ENCODE data around the gene HSD11B1L.
"Not testable (repeated sequence)": the region's sequence is repeated elsewhere in the genome, so short reads cannot be mapped to it uniquely, and the experiment has no call there.

The HSD11B1L gene

DNA sequence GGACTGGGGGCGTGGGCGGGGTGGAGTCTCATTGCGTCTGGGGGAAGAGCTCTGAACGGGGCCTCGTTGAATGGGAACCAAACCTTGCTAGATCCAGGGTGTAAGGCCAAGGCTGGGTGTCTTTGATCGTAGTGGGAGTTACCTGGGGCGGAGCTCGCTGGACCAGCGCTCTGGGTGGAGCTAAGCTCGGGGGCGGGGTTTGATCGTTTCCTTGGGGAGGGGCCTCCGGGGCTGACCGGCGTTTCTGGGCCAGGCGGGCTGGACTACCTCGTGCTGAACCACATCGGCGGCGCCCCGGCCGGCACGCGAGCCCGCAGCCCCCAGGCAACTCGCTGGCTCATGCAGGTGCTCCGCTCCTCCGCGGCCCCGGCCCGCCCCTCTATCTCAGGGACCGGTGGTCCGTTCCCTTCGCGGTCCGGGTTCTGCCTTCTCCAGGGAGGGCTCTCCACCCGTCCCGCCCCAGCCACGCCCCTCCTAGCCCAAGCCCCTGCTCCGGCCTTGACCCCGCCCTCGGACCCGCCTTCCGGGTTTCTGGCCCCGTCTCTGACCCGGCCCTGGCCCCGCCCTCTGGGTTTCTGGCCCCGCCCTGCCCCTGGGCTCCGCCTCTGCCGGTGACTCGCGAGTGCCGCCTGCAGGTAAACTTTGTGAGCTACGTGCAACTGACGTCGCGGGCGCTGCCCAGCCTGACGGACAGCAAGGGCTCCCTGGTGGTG lies 6.0 kb downstream of the HSD11B1L start:
- peaks cover 21% of the 10 kb centered on the region for H3F3A ChIP-seq (ENCODE audit: insufficient read depth)
- H3K9ac ChIP-seq (ENCODE audit: low read length) = peak overlapping the region; percentile 65
- H3K9me2 ChIP-seq (replicated peaks; ENCODE audit: insufficient read depth, low read length) = no peaks in the 10 kb centered on the region
- H3K4me3 ChIP-seq (ENCODE audit: insufficient read depth, low read length, poor library complexity, severe bottlenecking) = peak overlapping the region; percentile 62
- H3K27ac ChIP-seq (ENCODE audit: low read depth, low read length) = peak overlapping the region; percentile 58
- peak overlapping the region; percentile 75 for H3K4me2 ChIP-seq (ENCODE audit: low read depth, low read length, poor library complexity, severe bottlenecking)
- TF ChIP-seq EZH2phosphoT487 (conservative IDR thresholded peaks at IDR 0.05; ENCODE audit: low read length) = no peak
- TF ChIP-seq, protein P1, sequence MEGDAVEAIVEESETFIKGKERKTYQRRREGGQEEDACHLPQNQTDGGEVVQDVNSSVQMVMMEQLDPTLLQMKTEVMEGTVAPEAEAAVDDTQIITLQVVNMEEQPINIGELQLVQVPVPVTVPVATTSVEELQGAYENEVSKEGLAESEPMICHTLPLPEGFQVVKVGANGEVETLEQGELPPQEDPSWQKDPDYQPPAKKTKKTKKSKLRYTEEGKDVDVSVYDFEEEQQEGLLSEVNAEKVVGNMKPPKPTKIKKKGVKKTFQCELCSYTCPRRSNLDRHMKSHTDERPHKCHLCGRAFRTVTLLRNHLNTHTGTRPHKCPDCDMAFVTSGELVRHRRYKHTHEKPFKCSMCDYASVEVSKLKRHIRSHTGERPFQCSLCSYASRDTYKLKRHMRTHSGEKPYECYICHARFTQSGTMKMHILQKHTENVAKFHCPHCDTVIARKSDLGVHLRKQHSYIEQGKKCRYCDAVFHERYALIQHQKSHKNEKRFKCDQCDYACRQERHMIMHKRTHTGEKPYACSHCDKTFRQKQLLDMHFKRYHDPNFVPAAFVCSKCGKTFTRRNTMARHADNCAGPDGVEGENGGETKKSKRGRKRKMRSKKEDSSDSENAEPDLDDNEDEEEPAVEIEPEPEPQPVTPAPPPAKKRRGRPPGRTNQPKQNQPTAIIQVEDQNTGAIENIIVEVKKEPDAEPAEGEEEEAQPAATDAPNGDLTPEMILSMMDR (IDR thresholded peaks at IDR 0.05; ENCODE audit: insufficient read depth, low read length, poor library complexity, severe bottlenecking) = peak; percentile 77
- no peaks in the 10 kb centered on the region for H3K9me3 ChIP-seq (ENCODE audit: insufficient read depth, low read length)
- no peaks in the 10 kb centered on the region for H4K20me1 ChIP-seq (ENCODE audit: low read depth, low read length)
- H3K27me3 ChIP-seq (ENCODE audit: low read length) = no peaks in the 10 kb centered on the region
- peaks cover 16% of the 10 kb centered on the region for H3K79me2 ChIP-seq (ENCODE audit: insufficient read depth, low read length)
- peak overlapping the region; percentile 85 for H2AFZ ChIP-seq (ENCODE audit: low read depth, low read length, severe bottlenecking)
- H3K36me3 ChIP-seq (ENCODE audit: low read length) = no peaks in the 10 kb centered on the region; the same call in 1 of the 2 replicates

DNA sequence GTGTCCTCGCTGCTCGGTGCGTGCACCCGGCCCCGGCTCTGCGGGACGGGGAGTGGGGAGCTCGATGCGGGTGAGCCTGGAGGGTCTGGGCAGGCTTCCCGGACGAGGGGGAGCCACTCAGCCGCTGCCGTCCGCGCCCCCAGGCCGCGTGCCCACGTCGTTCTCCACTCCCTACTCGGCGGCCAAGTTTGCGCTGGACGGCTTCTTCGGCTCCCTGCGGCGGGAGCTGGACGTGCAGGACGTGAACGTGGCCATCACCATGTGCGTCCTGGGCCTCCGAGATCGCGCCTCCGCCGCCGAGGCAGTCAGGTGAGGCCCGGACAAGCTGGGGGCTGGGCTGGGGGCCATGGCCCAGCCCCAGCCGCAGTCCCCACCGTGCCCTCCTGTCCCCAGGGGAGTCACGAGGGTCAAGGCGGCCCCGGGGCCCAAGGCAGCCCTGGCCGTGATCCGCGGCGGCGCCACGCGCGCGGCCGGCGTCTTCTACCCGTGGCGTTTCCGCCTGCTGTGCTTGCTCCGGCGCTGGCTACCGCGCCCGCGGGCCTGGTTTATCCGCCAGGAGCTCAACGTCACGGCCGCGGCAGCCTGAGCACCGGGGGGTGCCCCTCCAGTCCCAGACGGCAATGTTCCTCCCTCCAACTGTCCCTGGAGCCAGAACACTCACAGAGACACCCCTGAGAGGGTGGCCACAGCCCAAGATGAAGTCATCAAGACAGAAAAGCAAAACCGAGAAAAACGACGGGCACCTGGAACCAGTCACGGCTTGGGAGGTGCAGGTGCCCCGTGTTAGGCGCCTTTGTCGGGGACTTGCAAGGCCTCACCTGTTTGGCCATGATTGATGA lies 6.8 kb downstream of the HSD11B1L start:
- Histone ChIP-seq H3K4me2 (ENCODE audit: low read depth, low read length, poor library complexity, severe bottlenecking) (peak overlapping the region; percentile 75), H3K36me3 (ENCODE audit: low read length) (no peaks in the 10 kb centered on the region; the same call in 1 of the 2 replicates), H3F3A (ENCODE audit: insufficient read depth) (peaks cover 22% of the 10 kb centered on the region), H3K9me3 (ENCODE audit: insufficient read depth, low read length) (no peaks in the 10 kb centered on the region), H4K20me1 (ENCODE audit: low read depth, low read length) (no peaks in the 10 kb centered on the region), H2AFZ (ENCODE audit: low read depth, low read length, severe bottlenecking) (no peak overlapping the region), H3K79me2 (ENCODE audit: insufficient read depth, low read length) (peaks cover 23% of the 10 kb centered on the region), H3K4me3 (ENCODE audit: insufficient read depth, low read length, poor library complexity, severe bottlenecking) (no peak overlapping the region), H3K9ac (ENCODE audit: low read length) (no peak overlapping the region), H3K27ac (ENCODE audit: low read depth, low read length) (no peak overlapping the region), H3K27me3 (ENCODE audit: low read length) (no peaks in the 10 kb centered on the region), H3K9me2 (replicated peaks; ENCODE audit: insufficient read depth, low read length) (no peaks in the 10 kb centered on the region)
- no peak for TF ChIP-seq EZH2phosphoT487 (conservative IDR thresholded peaks at IDR 0.05; ENCODE audit: low read length)
- TF ChIP-seq, protein P1 (IDR thresholded peaks at IDR 0.05; ENCODE audit: insufficient read depth, low read length, poor library complexity, severe bottlenecking) = peak; percentile 7

DNA sequence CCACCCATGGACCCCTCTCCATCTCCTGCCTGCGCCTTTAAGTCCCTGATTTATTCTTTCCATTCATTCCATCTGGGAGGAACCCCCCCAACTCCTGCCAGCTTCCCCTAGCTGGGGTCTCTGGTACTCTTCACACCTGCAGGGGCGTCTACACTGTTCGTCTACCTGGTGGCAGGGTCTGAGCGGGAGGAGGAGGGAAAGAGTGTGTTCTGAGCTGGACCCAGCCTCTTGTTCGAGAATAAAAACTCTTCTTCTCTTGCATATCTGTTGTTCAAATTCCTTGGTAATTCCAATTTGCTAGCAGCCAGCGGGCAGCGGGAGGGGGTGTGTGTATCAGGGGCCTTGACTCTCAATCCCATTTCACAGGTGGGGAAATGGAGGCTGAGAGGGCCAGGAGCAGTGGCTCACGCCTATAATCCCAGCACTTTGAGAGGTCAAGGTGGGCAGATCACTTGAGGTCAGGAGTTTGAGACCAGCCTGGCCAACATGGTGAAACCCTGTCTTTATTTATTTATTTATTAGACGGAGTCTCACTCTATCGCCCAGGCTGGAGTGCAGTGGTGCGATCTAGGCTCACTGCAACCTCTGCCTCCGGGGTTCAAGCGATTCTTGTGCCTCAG lies 7.5 kb downstream of the HSD11B1L start:
- H3K4me2 ChIP-seq (ENCODE audit: low read depth, low read length, poor library complexity, severe bottlenecking); H3K9me3 ChIP-seq (ENCODE audit: insufficient read depth, low read length); H3K36me3 ChIP-seq (ENCODE audit: low read length); H3K27me3 ChIP-seq (ENCODE audit: low read length); H3K4me3 ChIP-seq (ENCODE audit: insufficient read depth, low read length, poor library complexity, severe bottlenecking); H4K20me1 ChIP-seq (ENCODE audit: low read depth, low read length); H2AFZ ChIP-seq (ENCODE audit: low read depth, low read length, severe bottlenecking); H3K9ac ChIP-seq (ENCODE audit: low read length); H3K27ac ChIP-seq (ENCODE audit: low read depth, low read length); H3K9me2 ChIP-seq (replicated peaks; ENCODE audit: insufficient read depth, low read length): not testable (repeated sequence)
- Histone ChIP-seq H3F3A (ENCODE audit: insufficient read depth) (peaks cover 29% of the 10 kb centered on the region), H3K79me2 (ENCODE audit: insufficient read depth, low read length) (peaks cover 30% of the 10 kb centered on the region)
